HG03575 (cell line): ENCODE measurements around the gene PTGR1.
"Not testable (repeated sequence)": the region's sequence is repeated elsewhere in the genome, so short reads cannot be mapped to it uniquely, and the experiment has no call there.

ENCODE experiments used
- ATAC-seq: cut with Tn5 transposase; IDR thresholded peaks from one replicate; pipeline ENCODE4 v1.9.1; 2021; ENCODE audit not compliant: unreplicated experiment, insufficient number of reproducible peaks, low FRiP score; ENCODE audit errors: extremely low read depth

The PTGR1 gene

GRCh38 chr9:111617349-111617748 is 17.9 kb upstream of the PTGR1 start:
- not testable (repeated sequence) for ATAC-seq

GRCh38 chr9:111615928-111616327 is 16.5 kb upstream of the PTGR1 start:
- ATAC-seq = no peak

- no peak for ATAC-seq
Observed at GRCh38 chr9:111613436-111614040, 14.1 kb upstream of the PTGR1 start.

GRCh38 chr9:111610845-111611244 is 11.4 kb upstream of the PTGR1 start:
- no peak for ATAC-seq

- ATAC-seq = no peak
Observed at GRCh38 chr9:111610149-111610548, 10.7 kb upstream of the PTGR1 start.

GRCh38 chr9:111605041-111605559 is 5.7 kb upstream of the PTGR1 start:
- no peak for ATAC-seq

- no peak for ATAC-seq
Observed at GRCh38 chr9:111604054-111604615, 4.7 kb upstream of the PTGR1 start.

GRCh38 chr9:111603041-111603440 is 3.6 kb upstream of the PTGR1 start:
- no peak for ATAC-seq

GRCh38 chr9:111601237-111602018 is 2.0 kb upstream of the PTGR1 start:
- ATAC-seq = no peak

GRCh38 chr9:111599955-111600343 is 502 bp upstream of the PTGR1 start:
- ATAC-seq = no peak

GRCh38 chr9:111598733-111599091 is 735 bp downstream of the PTGR1 start:
- no peak for ATAC-seq

- ATAC-seq = no peak
Observed at GRCh38 chr9:111597852-111598732, 1.4 kb downstream of the PTGR1 start.

GRCh38 chr9:111588846-111589245 is 10.6 kb downstream of the PTGR1 start:
- ATAC-seq = no peak

GRCh38 chr9:111586378-111586777 is 13.1 kb downstream of the PTGR1 start:
- no peak for ATAC-seq

GRCh38 chr9:111582888-111583287 is 16.6 kb downstream of the PTGR1 start:
- ATAC-seq = no peak

- ATAC-seq = no peak
Observed at GRCh38 chr9:111572950-111573604, 26.4 kb downstream of the PTGR1 start.

GRCh38 chr9:111568127-111568526 is 31.3 kb downstream of the PTGR1 start:
- not testable (repeated sequence) for ATAC-seq

- no peak for ATAC-seq
Observed at GRCh38 chr9:111566234-111566633, 33.2 kb downstream of the PTGR1 start.
